Measurements from ENCODE around the gene ADPRHL1. TPM values are rescaled to one million over a fixed set of nuclear protein-coding genes. Genes with fewer than 3 reads are reported as not detected.

ADPRHL1 gene
- total and polyA plus RNA-seq, 2 experiments from 2014 or later, result 1.0 to 1.1 TPM

DNA sequence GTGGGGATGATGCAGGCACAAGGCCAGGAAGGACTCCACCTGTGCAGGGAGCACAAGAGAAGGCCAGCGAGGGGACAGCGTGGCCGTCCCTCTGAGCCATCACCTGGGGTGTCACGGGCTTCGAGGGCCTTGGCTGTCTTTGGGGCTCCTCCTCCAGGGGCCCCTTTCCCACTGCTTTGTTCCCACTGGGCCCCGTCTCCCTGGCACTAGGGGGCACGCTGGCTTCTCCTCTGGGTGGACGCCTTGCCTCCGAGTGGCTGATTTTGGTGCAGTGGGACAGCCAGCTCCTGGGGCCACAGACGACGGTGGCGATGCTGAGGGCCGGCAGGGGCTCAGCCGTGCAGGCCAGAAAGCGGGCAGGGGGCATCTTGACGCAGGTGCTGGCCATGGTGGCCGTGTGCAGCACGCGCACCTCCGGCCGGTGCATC, 46.2 kb downstream of the ADPRHL1 start:
- H3K27me3 ChIP-seq, result no peaks in the 10 kb centered on the region
- 94% methylated on average over 20 of the region's 21 CpGs for WGBS (ENCODE audit: low lambda C conversion rate, missing lambda C conversion rate)

DNA sequence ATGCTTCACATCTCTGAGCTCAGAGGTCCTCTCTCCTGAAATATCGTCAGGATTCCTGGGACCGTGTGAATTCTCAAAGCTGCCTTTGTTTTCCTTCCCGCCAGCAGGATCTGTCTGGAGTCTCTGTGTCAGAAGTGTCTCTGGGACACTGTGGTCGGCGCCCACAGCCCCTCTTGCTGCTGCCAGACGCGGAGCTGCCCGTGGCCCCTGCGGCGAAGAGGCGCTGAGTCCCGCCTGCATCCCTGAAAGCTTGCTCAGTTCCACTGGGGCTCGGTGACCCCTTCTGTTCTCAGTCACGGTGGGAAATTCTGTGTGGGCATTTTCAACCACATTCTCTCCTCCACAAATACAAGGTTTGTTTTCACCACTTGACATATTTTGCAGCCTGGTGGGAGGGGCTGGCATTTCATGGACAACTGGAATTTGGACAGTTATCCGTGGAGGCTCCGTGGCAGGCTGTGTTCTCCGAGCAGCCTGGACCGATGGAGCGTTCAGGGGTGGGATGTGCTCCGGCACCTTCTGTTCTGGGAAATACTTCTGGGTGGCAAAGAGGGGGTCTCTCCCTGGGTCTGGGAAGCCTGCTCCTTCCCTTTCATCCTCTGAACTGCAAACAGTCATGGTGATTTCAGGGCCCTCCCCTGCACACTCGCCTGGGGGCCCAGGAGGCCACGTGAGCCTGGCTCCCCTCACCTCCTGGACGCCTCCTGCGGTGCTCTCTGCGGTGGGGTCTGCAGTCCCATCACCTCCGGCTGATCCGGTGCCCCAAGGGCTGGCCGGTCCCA, 46.8 kb downstream of the ADPRHL1 start:
- WGBS (ENCODE audit: low lambda C conversion rate, missing lambda C conversion rate), result 91% methylated on average over 28 of the region's 28 CpGs
- Histone ChIP-seq H3K4me3 (no peak overlapping the region), H2AFZ (no peak overlapping the region), H3K27ac (no peak overlapping the region), H3K36me3 (replicated peaks; ENCODE audit: insufficient read depth, low read depth) (no peaks in the 10 kb centered on the region), H3K9me2 (replicated peaks; ENCODE audit: insufficient read depth) (no peaks in the 10 kb centered on the region), H3K4me2 (no peak overlapping the region), H3K79me2 (no peaks in the 10 kb centered on the region), H3K27me3 (no peaks in the 10 kb centered on the region), H4K20me1 (ENCODE audit: insufficient read depth, poor library complexity, severe bottlenecking) (no peaks in the 10 kb centered on the region), H3K9me3 (ENCODE audit: low read depth) (no peaks in the 10 kb centered on the region), H3K4me1 (ENCODE audit: insufficient read depth) (peaks cover 11% of the 10 kb centered on the region)
- TF ChIP-seq EZH2 (IDR thresholded peaks at IDR 0.05; ENCODE audit: borderline replicate concordance), result no peak
- TF ChIP-seq, protein P1, sequence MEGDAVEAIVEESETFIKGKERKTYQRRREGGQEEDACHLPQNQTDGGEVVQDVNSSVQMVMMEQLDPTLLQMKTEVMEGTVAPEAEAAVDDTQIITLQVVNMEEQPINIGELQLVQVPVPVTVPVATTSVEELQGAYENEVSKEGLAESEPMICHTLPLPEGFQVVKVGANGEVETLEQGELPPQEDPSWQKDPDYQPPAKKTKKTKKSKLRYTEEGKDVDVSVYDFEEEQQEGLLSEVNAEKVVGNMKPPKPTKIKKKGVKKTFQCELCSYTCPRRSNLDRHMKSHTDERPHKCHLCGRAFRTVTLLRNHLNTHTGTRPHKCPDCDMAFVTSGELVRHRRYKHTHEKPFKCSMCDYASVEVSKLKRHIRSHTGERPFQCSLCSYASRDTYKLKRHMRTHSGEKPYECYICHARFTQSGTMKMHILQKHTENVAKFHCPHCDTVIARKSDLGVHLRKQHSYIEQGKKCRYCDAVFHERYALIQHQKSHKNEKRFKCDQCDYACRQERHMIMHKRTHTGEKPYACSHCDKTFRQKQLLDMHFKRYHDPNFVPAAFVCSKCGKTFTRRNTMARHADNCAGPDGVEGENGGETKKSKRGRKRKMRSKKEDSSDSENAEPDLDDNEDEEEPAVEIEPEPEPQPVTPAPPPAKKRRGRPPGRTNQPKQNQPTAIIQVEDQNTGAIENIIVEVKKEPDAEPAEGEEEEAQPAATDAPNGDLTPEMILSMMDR (IDR thresholded peaks at IDR 0.05; ENCODE audit: poor library complexity), result no peak
- TF ChIP-seq EZH2phosphoT487 (IDR thresholded peaks at IDR 0.05; ENCODE audit: low read depth, severe bottlenecking, unreplicated experiment), result no peak
- DNase-seq (ENCODE audit: low spot score), result no peak

More for the DNA sequence above, 46.2 kb downstream of the ADPRHL1 start:
- Histone ChIP-seq H3K9me2 (replicated peaks; ENCODE audit: insufficient read depth) (no peaks in the 10 kb centered on the region), H2AFZ (no peak overlapping the region), H3K4me3 (no peak overlapping the region), H3K9me3 (ENCODE audit: low read depth) (no peaks in the 10 kb centered on the region), H4K20me1 (ENCODE audit: insufficient read depth, poor library complexity, severe bottlenecking) (no peaks in the 10 kb centered on the region), H3K4me2 (no peak overlapping the region), H3K4me1 (ENCODE audit: insufficient read depth) (peaks cover 11% of the 10 kb centered on the region), H3K27ac (no peak overlapping the region), H3K36me3 (replicated peaks; ENCODE audit: insufficient read depth, low read depth) (no peaks in the 10 kb centered on the region), H3K79me2 (no peaks in the 10 kb centered on the region)
- TF ChIP-seq EZH2 (IDR thresholded peaks at IDR 0.05; ENCODE audit: borderline replicate concordance), result no peak
- no peak for DNase-seq (ENCODE audit: low spot score)

- H3K4me1 ChIP-seq (ENCODE audit: insufficient read depth), result peaks cover 7% of the 10 kb centered on the region
- no peaks in the 10 kb centered on the region for H3K9me2 ChIP-seq (replicated peaks; ENCODE audit: insufficient read depth)
- no peaks in the 10 kb centered on the region for H4K20me1 ChIP-seq (ENCODE audit: insufficient read depth, poor library complexity, severe bottlenecking)
- WGBS (ENCODE audit: low lambda C conversion rate, missing lambda C conversion rate), result 95% methylated on average over 38 of the region's 38 CpGs
- H3K27ac ChIP-seq, result no peak overlapping the region
- DNase-seq (ENCODE audit: low spot score), result no peak
- H3K27me3 ChIP-seq, result no peaks in the 10 kb centered on the region
- H3K79me2 ChIP-seq, result no peaks in the 10 kb centered on the region
- H3K36me3 ChIP-seq (replicated peaks; ENCODE audit: insufficient read depth, low read depth), result no peaks in the 10 kb centered on the region
- no peak overlapping the region for H3K4me3 ChIP-seq
- H2AFZ ChIP-seq, result no peak overlapping the region
- no peaks in the 10 kb centered on the region for H3K9me3 ChIP-seq (ENCODE audit: low read depth)
- H3K4me2 ChIP-seq, result no peak overlapping the region
- no peak for TF ChIP-seq EZH2 (IDR thresholded peaks at IDR 0.05; ENCODE audit: borderline replicate concordance)
- TF ChIP-seq, protein P1 (IDR thresholded peaks at IDR 0.05; ENCODE audit: poor library complexity), result no peak
- no peak for TF ChIP-seq EZH2phosphoT487 (IDR thresholded peaks at IDR 0.05; ENCODE audit: low read depth, severe bottlenecking, unreplicated experiment)
Observed at GRCh38 chr13:113405481-113406300, 47.6 kb downstream of the ADPRHL1 start.
